ENCODE results near the gene CCL16.
"Not testable (repeated sequence)": the region's sequence is repeated elsewhere in the genome, so short reads cannot be mapped to it uniquely, and the experiment has no call there.

CCL16 gene

GRCh38 chr17:35944151-35944550 lies 37.1 kb downstream of the CCL16 start:
- DNase-seq (no peak), ATAC-seq (ENCODE audit: insufficient read depth, low read depth) (no peak)
- no peak overlapping the region for H3K4me2 ChIP-seq (ENCODE audit: insufficient read depth, low read length)
- no peak overlapping the region for H3K9ac ChIP-seq (ENCODE audit: low read depth, low read length)
- TF ChIP-seq EZH2 (IDR thresholded peaks at IDR 0.05; ENCODE audit: borderline replicate concordance, low read depth, low read length, severe bottlenecking) (no peak), CTCF (IDR thresholded peaks at IDR 0.05; ENCODE audit: borderline replicate concordance, extremely low read depth, low read length, poor library complexity, severe bottlenecking) (no peak)
- no peaks in the 10 kb centered on the region for H3K27me3 ChIP-seq (ENCODE audit: insufficient read depth, low read length, poor library complexity)
- H3K27ac ChIP-seq (ENCODE audit: low read length): no peak overlapping the region
- H3K4me3 ChIP-seq (ENCODE audit: low read depth in 1 of 2, low read length in 2 of 2): no peak overlapping the region
- no peaks in the 10 kb centered on the region for H3K79me2 ChIP-seq (ENCODE audit: insufficient read depth, low read length)
- no peak overlapping the region for H2AFZ ChIP-seq (ENCODE audit: low read depth, low read length)
- H3K36me3 ChIP-seq (ENCODE audit: insufficient read depth, low read length): no peaks in the 10 kb centered on the region
- no peaks in the 10 kb centered on the region for H4K20me1 ChIP-seq (ENCODE audit: insufficient read depth, low read length)
- H3K9me3 ChIP-seq (ENCODE audit: insufficient read depth, low read length, severe bottlenecking): no peaks in the 10 kb centered on the region
- H3K4me1 ChIP-seq (ENCODE audit: insufficient read depth, low read length): peaks cover 7% of the 10 kb centered on the region; the same call in 1 of the 2 replicates

- Histone ChIP-seq H3K36me3 (ENCODE audit: insufficient read depth, low read length) (no peaks in the 10 kb centered on the region), H3K79me2 (ENCODE audit: insufficient read depth, low read length) (no peaks in the 10 kb centered on the region), H3K27me3 (ENCODE audit: insufficient read depth, low read length, poor library complexity) (no peaks in the 10 kb centered on the region), H4K20me1 (ENCODE audit: insufficient read depth, low read length) (no peaks in the 10 kb centered on the region), H3K4me2 (ENCODE audit: insufficient read depth, low read length) (no peak within 1 kb of the TSS), H3K9me3 (ENCODE audit: insufficient read depth, low read length, severe bottlenecking) (no peaks in the 10 kb centered on the region), H3K4me3 (ENCODE audit: low read depth in 1 of 2, low read length in 2 of 2) (no peak within 1 kb of the TSS), H3K4me1 (ENCODE audit: insufficient read depth, low read length) (peaks cover 7% of the 10 kb centered on the region; the same call in 1 of the 2 replicates), H3K27ac (ENCODE audit: low read length) (no peak within 1 kb of the TSS), H3K9ac (ENCODE audit: low read depth, low read length) (no peak within 1 kb of the TSS), H2AFZ (ENCODE audit: low read depth, low read length) (no peak within 1 kb of the TSS)
- ATAC-seq (ENCODE audit: insufficient read depth, low read depth): no peak
- TF ChIP-seq CTCF (IDR thresholded peaks at IDR 0.05; ENCODE audit: borderline replicate concordance, extremely low read depth, low read length, poor library complexity, severe bottlenecking): no peak
- TF ChIP-seq EZH2 (IDR thresholded peaks at IDR 0.05; ENCODE audit: borderline replicate concordance, low read depth, low read length, severe bottlenecking): no peak
- DNase-seq: no peak
Measured at GRCh38 chr17:35943537-35943936, 37.8 kb downstream of the CCL16 start, which contains the start of gene LYZL6. Gene LYZL6, minus strand, starts transcription at chr17:35943713. Its CDS starts 4,357 bp downstream, at chr17:35939356.

GRCh38 chr17:35942588-35943186 lies 38.6 kb downstream of the CCL16 start:
- H3K9ac ChIP-seq (ENCODE audit: low read depth, low read length): no peak overlapping the region
- no peak overlapping the region for H3K27ac ChIP-seq (ENCODE audit: low read length)
- TF ChIP-seq CTCF (IDR thresholded peaks at IDR 0.05; ENCODE audit: borderline replicate concordance, extremely low read depth, low read length, poor library complexity, severe bottlenecking) (no peak), EZH2 (IDR thresholded peaks at IDR 0.05; ENCODE audit: borderline replicate concordance, low read depth, low read length, severe bottlenecking) (no peak)
- DNase-seq (no peak), ATAC-seq (ENCODE audit: insufficient read depth, low read depth) (no peak)
- no peaks in the 10 kb centered on the region for H4K20me1 ChIP-seq (ENCODE audit: insufficient read depth, low read length)
- H3K9me3 ChIP-seq (ENCODE audit: insufficient read depth, low read length, severe bottlenecking): no peaks in the 10 kb centered on the region
- H3K36me3 ChIP-seq (ENCODE audit: insufficient read depth, low read length): no peaks in the 10 kb centered on the region
- no peak overlapping the region for H3K4me3 ChIP-seq (ENCODE audit: low read depth in 1 of 2, low read length in 2 of 2)
- no peaks in the 10 kb centered on the region for H3K79me2 ChIP-seq (ENCODE audit: insufficient read depth, low read length)
- H3K4me2 ChIP-seq (ENCODE audit: insufficient read depth, low read length): no peak overlapping the region
- H2AFZ ChIP-seq (ENCODE audit: low read depth, low read length): no peak overlapping the region
- H3K27me3 ChIP-seq (ENCODE audit: insufficient read depth, low read length, poor library complexity): no peaks in the 10 kb centered on the region
- H3K4me1 ChIP-seq (ENCODE audit: insufficient read depth, low read length): peaks cover 7% of the 10 kb centered on the region; the same call in 1 of the 2 replicates

GRCh38 chr17:35938492-35938891 lies 42.8 kb downstream of the CCL16 start:
- H3K9me3 ChIP-seq (ENCODE audit: insufficient read depth, low read length, severe bottlenecking): not testable (repeated sequence)

More at GRCh38 chr17:35938492-35938891, 42.8 kb downstream of the CCL16 start:
- not testable (repeated sequence) for H4K20me1 ChIP-seq (ENCODE audit: insufficient read depth, low read length); H3K9ac ChIP-seq (ENCODE audit: low read depth, low read length); DNase-seq; H2AFZ ChIP-seq (ENCODE audit: low read depth, low read length); H3K27me3 ChIP-seq (ENCODE audit: insufficient read depth, low read length, poor library complexity); H3K4me3 ChIP-seq (ENCODE audit: low read depth in 1 of 2, low read length in 2 of 2); H3K27ac ChIP-seq (ENCODE audit: low read length); H3K4me2 ChIP-seq (ENCODE audit: insufficient read depth, low read length); H3K36me3 ChIP-seq (ENCODE audit: insufficient read depth, low read length); ATAC-seq (ENCODE audit: insufficient read depth, low read depth); H3K4me1 ChIP-seq (ENCODE audit: insufficient read depth, low read length); H3K79me2 ChIP-seq (ENCODE audit: insufficient read depth, low read length)

All from DND-41 (cell line).